Coronary artery (tissue), 2 donors: ENCODE data around the gene HOXB6.

Experiments
- DNase-seq: peaks from one replicate; pipeline ENCODE4 v3.0.0-alpha.2; 2017; ENCODE audit warnings: low spot score
- H3K27ac ChIP-seq, 2 donors: fragments of 200-600 bp; sonication (generic); one replicate each; pipeline ENCODE4 v1.5.1; 2016 to 2019
- H3K4me3 ChIP-seq: fragments of 200-600 bp; sonication (generic); 2 replicates; pipeline ENCODE4 v1.5.1; 2016; ENCODE audit warnings: mild to moderate bottlenecking, moderate library complexity
- TF ChIP-seq, protein P1 (sequence below): fragments of 200-600 bp; sonication (generic); IDR thresholded peaks from one replicate; pipeline ENCODE4 v1.5.1; 2019; ENCODE audit warnings: antibody characterized with exemption

The HOXB6 gene

DNA sequence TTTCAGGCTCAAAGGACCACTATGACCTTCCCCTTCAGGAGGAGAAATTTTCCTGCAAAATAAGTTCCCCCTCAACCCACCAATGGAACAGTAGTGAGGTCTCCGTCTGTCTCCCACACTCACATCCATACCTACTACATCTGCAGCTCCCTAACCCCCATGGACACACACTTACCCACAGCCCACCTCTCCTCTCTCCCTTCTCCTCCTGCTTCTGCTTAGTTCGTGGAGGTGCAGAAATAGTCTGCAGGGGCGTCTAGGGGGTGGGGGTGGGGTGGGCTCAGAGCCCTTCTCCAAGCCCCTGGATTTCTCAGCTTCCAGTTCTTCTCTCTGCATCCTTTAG, 35.6 kb downstream of the HOXB6 start:
- no peak for DNase-seq
- Histone ChIP-seq H3K4me3 (peak overlapping the region; percentile 36), H3K27ac (no peak overlapping the region)
- TF ChIP-seq, protein P1, sequence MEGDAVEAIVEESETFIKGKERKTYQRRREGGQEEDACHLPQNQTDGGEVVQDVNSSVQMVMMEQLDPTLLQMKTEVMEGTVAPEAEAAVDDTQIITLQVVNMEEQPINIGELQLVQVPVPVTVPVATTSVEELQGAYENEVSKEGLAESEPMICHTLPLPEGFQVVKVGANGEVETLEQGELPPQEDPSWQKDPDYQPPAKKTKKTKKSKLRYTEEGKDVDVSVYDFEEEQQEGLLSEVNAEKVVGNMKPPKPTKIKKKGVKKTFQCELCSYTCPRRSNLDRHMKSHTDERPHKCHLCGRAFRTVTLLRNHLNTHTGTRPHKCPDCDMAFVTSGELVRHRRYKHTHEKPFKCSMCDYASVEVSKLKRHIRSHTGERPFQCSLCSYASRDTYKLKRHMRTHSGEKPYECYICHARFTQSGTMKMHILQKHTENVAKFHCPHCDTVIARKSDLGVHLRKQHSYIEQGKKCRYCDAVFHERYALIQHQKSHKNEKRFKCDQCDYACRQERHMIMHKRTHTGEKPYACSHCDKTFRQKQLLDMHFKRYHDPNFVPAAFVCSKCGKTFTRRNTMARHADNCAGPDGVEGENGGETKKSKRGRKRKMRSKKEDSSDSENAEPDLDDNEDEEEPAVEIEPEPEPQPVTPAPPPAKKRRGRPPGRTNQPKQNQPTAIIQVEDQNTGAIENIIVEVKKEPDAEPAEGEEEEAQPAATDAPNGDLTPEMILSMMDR, result no peak

DNA sequence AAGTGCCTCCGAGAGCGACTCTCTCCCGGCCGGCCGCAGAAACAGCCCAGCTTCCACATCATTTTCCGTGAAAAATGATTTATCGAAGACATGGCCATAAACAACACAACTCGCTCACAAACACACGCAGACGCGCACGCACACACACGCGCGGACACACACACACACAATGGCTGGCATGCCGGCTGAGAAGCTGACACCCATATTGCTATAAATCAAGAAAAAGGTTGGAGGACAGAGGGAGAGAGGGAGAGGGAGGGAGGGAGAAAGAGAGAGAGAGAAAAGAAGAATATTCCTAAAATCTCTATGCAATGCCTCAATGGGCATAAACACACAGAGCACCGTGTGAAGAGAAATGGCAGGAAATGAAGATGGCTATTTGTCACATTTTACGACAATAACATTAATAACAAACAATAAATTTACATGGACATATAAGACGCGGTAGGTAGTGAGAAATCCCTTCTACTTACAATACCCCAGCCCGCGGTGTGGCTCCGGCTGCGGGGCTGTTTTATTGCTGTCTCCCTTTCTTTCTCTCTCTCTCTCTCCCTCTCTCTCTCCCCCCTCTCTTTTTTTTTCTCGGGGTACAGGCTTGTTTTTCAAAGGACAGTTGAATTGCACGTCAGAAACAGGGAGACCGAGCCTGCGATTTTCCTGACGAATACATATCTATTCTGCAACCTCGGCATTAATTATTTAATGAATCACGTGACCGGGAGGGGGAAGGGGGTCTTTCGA, 36.1 kb downstream of the HOXB6 start:
- TF ChIP-seq, protein P1, result no peak
- Histone ChIP-seq H3K27ac (peak overlapping the region in 1 of 2 donors; percentile 5), H3K4me3 (peak overlapping the region; percentile 36)
- no peak for DNase-seq

DNA sequence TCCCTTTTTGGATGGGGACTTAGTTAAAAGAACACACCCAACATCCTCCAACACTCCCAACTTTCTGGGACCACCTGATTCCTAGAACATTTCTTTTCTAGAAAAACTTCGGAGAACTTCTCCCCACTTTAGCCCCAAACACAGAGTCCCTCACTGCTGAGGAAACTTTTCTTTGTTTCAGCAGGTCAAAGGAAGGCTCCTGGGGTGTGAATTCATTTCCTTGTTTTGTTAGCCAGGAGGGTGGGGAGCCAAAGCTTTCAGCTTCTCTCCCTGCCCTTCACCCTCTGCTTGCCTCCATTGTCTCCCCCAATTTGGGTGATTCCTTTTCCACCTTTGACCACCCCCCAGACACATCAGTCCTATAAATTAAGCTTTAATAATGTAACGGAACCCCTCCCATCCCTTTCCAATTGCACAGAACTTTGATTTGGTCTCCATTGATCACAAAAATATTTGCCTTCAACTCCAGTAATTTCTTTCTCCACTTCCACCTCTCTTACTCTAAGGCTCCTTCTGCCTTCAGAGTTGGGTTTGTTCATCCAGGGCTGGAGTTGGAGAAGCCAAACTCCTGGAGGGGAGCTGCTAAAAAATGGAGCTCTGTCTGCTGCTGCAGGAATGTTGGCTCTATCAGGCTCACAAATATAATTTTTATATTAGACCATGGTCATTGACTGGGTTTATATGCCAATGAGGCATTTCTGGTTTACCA, 37.0 kb downstream of the HOXB6 start:
- no peak for DNase-seq
- TF ChIP-seq, protein P1, result no peak
- Histone ChIP-seq H3K27ac (peak overlapping the region in 1 of 2 donors; percentile 40), H3K4me3 (peak overlapping the region; percentile 36)

DNA sequence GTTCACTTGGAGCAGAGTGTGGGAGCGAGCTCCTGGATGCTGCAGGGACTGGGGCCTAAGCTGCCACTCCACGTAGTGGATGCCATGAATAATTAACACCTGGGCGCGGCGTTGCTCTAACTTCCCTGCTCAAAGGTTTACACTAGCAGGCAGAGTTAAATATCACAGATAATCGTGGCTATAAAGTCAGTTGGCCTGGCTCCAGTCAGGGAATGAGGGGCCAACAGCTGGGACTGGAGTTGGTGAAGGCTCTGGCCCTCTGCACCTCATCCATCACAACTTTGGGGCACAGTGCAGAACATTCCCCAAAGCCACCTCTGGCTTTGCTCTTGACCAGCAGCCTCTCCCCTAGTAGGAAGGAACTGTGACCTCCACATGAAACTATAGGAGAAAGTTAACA, 37.6 kb downstream of the HOXB6 start:
- Histone ChIP-seq H3K27ac (peak overlapping the region in 1 of 2 donors; percentile 40), H3K4me3 (no peak overlapping the region)
- DNase-seq, result no peak
- TF ChIP-seq, protein P1, result no peak

DNA sequence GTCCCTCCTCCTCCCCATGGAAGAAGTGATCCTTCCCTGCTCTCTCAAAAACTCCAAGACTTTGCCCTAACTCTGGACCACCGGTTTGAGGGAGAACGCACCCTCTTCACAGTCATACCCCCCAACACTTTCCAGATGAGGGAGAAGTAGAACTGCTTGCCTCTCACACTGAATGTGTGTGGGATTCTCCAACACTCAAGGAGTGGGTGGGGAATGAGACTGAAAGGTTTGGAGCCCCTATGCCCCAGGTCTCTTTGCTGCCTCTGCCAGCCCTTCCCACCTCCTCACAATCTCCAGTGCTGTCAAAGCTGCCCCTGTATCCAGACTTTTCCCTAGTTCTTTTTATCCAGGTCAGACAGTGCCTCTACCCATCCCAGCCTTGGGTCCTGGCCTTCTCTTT, 38.1 kb downstream of the HOXB6 start:
- TF ChIP-seq, protein P1, result no peak
- DNase-seq, result no peak
- H3K4me3 ChIP-seq, result no peak overlapping the region
- peak overlapping the region in 1 of 2 donors; percentile 40 for H3K27ac ChIP-seq

DNA sequence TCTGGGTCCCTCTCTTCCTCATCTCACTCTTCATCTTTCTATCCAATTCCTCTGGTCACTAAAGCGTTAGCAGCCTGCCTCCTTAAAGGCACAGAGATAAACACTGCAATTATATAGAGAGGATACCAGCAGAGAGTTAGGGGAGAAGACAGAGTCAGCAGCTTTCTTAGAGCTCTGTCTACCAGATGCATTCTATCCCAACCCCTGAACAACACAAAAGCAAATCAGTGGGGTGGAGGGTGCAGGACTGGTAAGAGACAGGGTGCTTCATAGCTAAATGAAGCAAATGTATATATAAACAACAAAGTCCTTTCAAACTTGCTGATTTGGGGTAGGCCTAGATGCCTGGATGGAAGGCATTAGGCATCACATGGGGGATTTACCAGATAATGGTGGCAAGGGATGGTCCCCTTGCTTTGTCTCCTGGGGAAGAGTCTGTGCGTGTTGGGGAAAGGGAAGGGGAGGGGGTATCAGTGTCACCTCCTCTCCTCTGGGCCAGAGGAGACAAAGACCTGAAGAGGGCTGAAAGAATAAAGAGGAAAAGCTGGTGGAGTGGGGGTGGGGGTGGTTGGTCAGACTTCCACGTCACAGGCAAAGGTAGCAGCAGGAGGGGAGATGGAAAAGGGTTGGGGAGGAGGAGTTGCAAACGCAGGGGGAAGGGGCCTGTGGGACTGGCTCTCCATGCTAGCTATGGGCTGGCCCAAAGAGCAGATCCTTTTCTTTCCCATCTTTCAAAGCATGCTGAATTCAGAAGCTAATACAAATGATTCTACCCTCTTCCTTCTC, 38.7 kb downstream of the HOXB6 start:
- no peak for DNase-seq
- TF ChIP-seq, protein P1, result no peak
- Histone ChIP-seq H3K4me3 (no peak overlapping the region), H3K27ac (no peak overlapping the region)
